Tibial nerve (tissue), 3 donors: ENCODE measurements around the gene PIK3CA.

Experiments
- POLR2A ChIP-seq, 2 donors: fragments of 450-650 bp; IDR thresholded peaks; one replicate each; pipeline ENCODE4 v1.6.1; 2017; ENCODE audit warnings: antibody characterized with exemption in 2 of 2, mild to moderate bottlenecking in 2 of 2, moderate library complexity in 2 of 2
- TF ChIP-seq, protein P1 (sequence below), 5 experiments: fragments of 200-600 bp in 3 of 5; fragments of 450-650 bp in 2 of 5; sonication (generic) in 3 of 5; IDR thresholded peaks; one replicate each; pipeline ENCODE4 v1.5.1; 2016 to 2019; ENCODE audit warnings: antibody characterized with exemption in 5 of 5, mild to moderate bottlenecking in 3 of 5, moderate library complexity in 2 of 5

GRCh38 chr3:179108086-179108485 is 40.1 kb upstream of the PIK3CA start:
- TF ChIP-seq, protein P1, sequence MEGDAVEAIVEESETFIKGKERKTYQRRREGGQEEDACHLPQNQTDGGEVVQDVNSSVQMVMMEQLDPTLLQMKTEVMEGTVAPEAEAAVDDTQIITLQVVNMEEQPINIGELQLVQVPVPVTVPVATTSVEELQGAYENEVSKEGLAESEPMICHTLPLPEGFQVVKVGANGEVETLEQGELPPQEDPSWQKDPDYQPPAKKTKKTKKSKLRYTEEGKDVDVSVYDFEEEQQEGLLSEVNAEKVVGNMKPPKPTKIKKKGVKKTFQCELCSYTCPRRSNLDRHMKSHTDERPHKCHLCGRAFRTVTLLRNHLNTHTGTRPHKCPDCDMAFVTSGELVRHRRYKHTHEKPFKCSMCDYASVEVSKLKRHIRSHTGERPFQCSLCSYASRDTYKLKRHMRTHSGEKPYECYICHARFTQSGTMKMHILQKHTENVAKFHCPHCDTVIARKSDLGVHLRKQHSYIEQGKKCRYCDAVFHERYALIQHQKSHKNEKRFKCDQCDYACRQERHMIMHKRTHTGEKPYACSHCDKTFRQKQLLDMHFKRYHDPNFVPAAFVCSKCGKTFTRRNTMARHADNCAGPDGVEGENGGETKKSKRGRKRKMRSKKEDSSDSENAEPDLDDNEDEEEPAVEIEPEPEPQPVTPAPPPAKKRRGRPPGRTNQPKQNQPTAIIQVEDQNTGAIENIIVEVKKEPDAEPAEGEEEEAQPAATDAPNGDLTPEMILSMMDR (IDR thresholded peaks at IDR 0.05) = no peak
- no peak for TF ChIP-seq POLR2A (IDR thresholded peaks at IDR 0.05)
